Epithelial cell of esophagus (primary cell): Measurements from ENCODE around the gene EXT2.

Experiments used
- DNase-seq: peaks from one replicate; pipeline ENCODE4 v3.0.0; 2010; ENCODE audit warnings: low read depth
- H3K4me3 ChIP-seq: 2 replicates; pipeline ENCODE4 v1.5.1; 2011; ENCODE audit warnings: mild to moderate bottlenecking, low read length, control low read depth
- TF ChIP-seq, protein P1 (sequence below): IDR thresholded peaks from 2 replicates; pipeline ENCODE4 v1.5.1; 2011; ENCODE audit warnings: low read depth, mild to moderate bottlenecking, low read length, control low read depth, inconsistent platforms; ENCODE audit not compliant: insufficient read depth; ENCODE audit errors: missing control alignments

The EXT2 gene

DNA sequence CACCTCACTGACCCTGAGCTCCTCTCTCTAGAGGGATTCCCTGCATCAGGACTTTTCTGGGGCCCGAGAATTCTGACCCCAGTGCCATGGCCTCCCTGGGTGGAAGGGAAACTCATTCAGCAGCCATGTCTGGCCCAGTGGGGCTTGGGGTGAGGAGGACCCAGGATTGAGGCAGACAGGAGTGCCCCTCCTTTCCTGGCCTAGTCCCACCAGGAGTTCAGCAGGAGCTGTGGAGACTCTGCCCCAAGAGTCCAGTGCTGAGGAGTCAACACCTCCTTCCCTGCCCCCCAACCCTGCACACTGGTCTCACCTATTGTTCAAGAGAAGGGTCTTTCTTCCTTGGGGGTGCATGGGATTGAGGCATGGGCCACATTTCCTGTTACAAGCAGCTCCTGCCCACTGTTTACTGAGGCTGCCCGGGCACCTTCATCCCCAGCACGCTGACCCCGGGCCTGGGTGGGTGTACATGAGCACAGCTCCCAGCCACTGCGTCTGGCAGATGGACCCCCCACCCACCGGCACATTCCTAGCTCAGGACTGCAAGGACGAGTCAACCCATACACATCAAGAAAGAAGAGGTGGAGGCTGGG is 180.6 kb downstream of the EXT2 start:
- TF ChIP-seq, protein P1, sequence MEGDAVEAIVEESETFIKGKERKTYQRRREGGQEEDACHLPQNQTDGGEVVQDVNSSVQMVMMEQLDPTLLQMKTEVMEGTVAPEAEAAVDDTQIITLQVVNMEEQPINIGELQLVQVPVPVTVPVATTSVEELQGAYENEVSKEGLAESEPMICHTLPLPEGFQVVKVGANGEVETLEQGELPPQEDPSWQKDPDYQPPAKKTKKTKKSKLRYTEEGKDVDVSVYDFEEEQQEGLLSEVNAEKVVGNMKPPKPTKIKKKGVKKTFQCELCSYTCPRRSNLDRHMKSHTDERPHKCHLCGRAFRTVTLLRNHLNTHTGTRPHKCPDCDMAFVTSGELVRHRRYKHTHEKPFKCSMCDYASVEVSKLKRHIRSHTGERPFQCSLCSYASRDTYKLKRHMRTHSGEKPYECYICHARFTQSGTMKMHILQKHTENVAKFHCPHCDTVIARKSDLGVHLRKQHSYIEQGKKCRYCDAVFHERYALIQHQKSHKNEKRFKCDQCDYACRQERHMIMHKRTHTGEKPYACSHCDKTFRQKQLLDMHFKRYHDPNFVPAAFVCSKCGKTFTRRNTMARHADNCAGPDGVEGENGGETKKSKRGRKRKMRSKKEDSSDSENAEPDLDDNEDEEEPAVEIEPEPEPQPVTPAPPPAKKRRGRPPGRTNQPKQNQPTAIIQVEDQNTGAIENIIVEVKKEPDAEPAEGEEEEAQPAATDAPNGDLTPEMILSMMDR = no peak
- no peak for DNase-seq
- H3K4me3 ChIP-seq = no peak overlapping the region

DNA sequence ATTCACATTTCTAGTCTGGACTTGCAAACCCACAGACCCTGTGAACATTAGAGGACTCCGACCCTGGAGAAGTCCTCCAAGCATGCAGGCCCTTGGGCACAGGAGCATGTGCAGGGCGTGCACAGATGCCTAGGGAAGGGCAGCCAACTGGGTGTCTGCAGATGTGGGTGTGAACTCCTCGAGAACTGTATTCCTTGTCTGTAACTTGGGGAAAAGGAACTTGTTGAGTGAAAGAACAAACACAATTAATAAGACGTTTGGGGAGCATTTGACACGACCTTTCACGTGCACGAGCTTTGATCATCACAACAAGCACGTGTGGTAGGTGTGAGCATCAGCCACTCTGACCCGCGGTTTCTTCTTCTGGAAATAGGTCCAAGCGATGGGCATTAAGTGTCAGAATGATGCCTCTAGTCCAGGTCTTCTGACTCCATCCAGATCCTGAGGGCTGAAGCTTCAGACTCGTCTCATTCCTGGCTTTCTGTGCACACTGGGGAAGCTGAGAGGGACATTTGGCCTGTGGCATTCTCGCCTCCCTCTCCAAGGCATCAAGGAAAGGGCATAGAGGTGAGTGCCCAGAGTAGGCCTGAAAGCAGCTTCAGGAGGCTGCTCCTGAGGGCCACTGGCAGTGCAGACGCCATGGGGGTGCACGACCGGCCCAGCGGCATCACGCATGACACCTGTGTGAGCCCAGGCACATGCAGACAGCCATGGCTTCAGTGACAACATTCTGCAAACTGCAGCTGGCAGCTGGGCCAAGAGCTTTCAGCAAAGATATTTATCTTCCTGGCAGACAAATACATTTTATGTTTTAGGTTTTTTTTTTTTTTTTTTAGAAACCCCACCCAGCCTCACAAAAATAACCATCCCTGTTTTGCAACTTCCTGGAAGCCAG is 182.0 kb downstream of the EXT2 start:
- TF ChIP-seq, protein P1 = no peak
- H3K4me3 ChIP-seq = no peak overlapping the region
- no peak for DNase-seq

DNA sequence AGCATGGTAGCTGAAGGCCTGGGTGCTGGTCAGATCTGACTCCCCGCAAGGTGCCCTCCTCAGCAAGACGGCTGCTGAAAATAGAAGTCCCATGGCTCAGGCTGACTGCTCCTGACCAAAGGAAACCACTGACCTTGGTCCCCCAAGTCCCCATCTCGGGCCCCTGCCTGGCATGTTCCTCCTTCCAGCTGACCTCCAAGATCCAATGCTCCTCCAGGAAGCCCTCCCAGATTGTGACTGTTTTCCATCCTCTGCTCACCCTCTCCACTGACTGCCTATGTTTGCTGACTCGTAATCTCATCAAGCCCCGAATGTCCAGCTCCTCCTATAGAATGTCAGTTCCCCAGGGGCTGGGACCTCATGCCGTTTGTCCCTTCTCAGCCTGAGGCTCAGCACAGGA is 184.0 kb downstream of the EXT2 start:
- TF ChIP-seq, protein P1 = no peak
- no peak overlapping the region for H3K4me3 ChIP-seq
- no peak for DNase-seq

DNA sequence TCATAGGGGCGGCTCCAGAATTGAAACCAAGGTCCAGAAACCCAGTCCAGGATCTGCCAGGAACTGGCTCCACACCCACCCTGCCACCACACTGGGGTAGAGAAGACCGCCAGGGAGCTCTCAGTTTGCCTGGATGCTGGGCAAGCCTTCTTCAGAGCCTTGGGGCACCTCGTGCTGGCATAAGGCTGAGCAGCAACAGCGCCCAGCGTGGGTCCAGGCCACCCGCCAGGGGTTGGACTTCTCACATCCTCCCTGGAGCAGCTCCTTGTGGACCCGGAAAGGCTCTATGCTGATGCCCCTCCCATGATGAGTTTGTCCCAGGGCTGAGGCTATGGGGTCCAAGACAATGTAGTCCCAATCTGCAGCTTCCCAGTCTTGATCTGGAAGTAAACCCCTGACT is 184.8 kb downstream of the EXT2 start:
- TF ChIP-seq, protein P1 = no peak
- no peak for DNase-seq
- H3K4me3 ChIP-seq = no peak overlapping the region

DNA sequence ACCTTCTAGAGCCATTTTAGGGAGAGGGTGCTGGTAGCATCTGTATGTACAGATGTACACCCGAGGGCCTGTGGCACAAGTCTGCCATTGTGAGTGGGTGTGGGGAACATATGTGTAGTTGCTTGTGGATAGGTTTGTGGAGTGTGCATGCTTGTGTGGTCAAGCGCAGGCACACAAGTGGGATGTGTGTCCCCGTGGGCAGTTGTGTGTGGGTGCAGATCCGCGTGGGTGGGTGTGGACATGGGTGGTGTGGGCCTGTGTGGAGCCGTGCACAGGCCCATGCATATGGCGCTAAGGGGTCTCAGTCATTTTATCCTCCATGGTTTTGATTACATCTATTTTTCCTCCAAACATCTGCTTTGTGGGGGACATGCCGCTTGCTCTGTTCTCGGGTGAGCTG is 185.7 kb downstream of the EXT2 start:
- DNase-seq = no peak
- no peak overlapping the region for H3K4me3 ChIP-seq
- TF ChIP-seq, protein P1 = no peak

DNA sequence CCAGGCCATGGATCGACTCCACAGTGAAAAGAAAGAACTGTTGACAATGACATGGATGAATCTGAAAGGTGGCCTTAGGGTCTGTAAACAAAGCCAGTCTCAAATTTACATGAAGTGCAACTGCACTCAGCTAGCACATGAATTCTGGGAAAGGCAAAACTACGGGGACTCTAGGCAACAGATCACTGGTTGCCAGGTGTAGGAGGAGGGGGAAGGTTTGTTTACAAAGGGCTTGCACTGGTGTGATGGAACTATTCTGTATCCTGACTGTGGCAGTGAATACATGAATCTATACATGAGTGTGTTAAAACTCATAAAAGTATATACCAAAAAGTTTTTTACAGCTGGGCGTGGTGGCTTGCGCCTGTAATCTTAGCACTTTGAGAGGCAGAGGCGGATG is 187.1 kb downstream of the EXT2 start:
- TF ChIP-seq, protein P1 = no peak
- no peak for DNase-seq

DNA sequence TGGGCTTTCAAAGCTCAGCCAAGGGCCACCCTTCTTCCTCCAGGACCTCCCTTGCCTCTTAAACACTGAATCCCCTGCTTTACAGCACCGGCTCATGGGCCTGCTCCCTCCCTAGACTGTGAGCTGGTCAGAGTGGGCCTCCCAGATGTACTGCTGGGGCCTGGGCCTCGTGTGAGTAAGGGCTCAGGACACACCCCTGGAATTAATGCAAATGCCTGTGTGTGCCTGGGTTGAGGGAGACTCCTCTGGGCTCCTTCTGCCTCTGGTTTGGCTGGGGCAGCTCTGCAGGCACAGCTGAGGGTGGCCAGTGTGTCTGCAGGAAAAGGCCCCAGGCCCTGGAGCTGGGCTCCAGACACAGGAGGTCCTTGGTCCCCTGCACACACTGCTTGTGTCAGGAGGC is 190.3 kb downstream of the EXT2 start:
- H3K4me3 ChIP-seq = no peak overlapping the region
- TF ChIP-seq, protein P1 = no peak
- no peak for DNase-seq

More for the DNA sequence above, 187.1 kb downstream of the EXT2 start:
- no peak overlapping the region for H3K4me3 ChIP-seq
